ENCODE results near the gene MUC5AC.

MUC5AC gene

DNA sequence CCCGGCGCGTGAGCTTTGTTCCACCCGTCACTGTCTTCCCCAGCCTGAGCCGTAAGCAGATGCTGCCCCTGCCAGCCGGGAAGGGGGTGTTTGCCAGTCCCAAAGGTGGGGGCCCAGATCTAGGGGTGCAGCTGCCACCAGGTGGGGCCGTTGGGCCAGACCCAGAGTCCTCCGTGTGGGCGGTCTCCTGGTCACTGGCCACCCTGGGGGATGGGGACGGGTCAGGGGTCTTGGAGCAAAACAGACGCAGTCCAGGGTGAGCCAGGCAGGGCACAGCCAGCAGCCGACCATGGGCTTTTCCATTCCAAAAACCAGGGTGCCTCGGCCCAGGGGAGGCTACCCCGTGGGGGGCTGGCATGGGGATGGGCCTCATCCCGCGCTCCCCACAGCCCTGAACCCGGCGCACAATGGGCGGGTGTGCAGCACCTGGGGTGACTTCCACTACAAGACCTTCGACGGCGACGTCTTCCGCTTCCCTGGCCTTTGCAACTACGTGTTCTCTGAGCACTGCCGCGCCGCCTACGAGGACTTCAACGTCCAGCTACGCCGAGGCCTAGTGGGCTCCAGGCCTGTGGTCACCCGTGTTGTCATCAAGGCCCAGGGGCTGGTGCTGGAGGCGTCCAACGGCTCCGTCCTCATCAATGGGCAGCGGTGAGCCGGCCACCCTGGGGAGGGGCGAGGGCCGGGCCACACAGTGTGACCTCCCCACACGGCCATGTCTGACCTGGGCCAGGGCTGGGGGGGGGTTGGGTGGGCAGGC is 68.7 kb downstream of the MUC5AC start:
- no peak for DNase-seq (ENCODE audit: low spot score)

DNA sequence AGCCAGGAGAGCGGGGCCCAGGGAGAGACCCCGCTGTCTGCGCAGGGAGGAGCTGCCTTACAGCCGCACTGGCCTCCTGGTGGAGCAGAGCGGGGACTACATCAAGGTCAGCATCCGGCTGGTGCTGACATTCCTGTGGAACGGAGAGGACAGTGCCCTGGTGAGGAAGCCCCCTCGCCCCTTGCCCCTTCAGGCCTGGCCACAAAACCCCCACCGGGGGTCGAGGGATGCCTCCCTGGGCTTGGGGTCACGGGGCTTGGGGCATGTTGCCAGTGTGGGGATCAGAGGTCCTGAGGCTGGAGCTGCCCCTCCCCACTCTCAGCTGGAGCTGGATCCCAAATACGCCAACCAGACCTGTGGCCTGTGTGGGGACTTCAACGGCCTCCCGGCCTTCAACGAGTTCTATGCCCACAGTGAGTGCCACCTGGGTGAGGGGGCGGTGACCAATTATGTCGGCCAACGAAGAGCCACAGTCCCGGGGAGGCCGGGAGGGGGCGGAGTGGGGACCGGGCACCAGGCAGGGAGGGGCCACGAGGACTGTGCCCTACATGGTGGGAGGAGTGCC is 69.3 kb downstream of the MUC5AC start:
- no peak for DNase-seq (ENCODE audit: low spot score)

DNA sequence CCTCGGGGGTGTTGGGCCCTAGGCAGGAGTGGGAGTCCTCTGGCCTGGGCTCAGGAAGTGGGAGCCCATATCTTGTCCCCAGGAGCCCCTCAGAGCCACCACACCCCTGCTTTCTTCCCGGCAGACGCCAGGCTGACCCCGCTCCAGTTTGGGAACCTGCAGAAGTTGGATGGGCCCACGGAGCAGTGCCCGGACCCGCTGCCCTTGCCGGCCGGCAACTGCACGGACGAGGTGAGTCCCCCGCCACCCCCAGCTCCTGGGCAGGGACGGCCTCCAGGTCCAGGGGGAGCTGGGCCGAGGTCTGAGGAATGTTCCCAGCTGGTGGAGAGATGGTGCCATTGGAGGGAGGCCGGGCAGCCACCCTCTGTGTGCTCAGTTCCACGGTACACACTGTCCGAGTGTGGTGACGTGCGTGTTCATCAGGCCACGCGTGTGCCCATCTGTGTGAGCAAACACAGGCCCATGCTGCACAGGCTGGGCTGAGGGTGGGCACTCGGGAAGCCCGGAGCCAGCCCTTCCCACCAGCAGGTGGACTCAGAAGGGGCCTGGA is 69.9 kb downstream of the MUC5AC start:
- DNase-seq (ENCODE audit: low spot score), result no peak

GRCh38 chr11:1228101-1228821 is 70.5 kb downstream of the MUC5AC start:
- DNase-seq (ENCODE audit: low spot score), result no peak

- no peak for DNase-seq (ENCODE audit: low spot score)
Observed at GRCh38 chr11:1228921-1229451, 71.2 kb downstream of the MUC5AC start.

GRCh38 chr11:1229471-1230120 is 71.8 kb downstream of the MUC5AC start:
- no peak for DNase-seq (ENCODE audit: low spot score)

- DNase-seq (ENCODE audit: low spot score), result no peak
Observed at GRCh38 chr11:1230121-1230455, 72.3 kb downstream of the MUC5AC start.

GRCh38 chr11:1230456-1231395 is 73.0 kb downstream of the MUC5AC start:
- DNase-seq (ENCODE audit: low spot score), result no peak

GRCh38 chr11:1231396-1232020 is 73.8 kb downstream of the MUC5AC start:
- no peak for DNase-seq (ENCODE audit: low spot score)

GRCh38 chr11:1232021-1232882 is 74.5 kb downstream of the MUC5AC start:
- no peak for DNase-seq (ENCODE audit: low spot score)

- no peak for DNase-seq (ENCODE audit: low spot score)
Observed at GRCh38 chr11:1232883-1233321, 75.1 kb downstream of the MUC5AC start.

GRCh38 chr11:1233351-1234053 is 75.7 kb downstream of the MUC5AC start:
- no peak for DNase-seq (ENCODE audit: low spot score)

DNA sequence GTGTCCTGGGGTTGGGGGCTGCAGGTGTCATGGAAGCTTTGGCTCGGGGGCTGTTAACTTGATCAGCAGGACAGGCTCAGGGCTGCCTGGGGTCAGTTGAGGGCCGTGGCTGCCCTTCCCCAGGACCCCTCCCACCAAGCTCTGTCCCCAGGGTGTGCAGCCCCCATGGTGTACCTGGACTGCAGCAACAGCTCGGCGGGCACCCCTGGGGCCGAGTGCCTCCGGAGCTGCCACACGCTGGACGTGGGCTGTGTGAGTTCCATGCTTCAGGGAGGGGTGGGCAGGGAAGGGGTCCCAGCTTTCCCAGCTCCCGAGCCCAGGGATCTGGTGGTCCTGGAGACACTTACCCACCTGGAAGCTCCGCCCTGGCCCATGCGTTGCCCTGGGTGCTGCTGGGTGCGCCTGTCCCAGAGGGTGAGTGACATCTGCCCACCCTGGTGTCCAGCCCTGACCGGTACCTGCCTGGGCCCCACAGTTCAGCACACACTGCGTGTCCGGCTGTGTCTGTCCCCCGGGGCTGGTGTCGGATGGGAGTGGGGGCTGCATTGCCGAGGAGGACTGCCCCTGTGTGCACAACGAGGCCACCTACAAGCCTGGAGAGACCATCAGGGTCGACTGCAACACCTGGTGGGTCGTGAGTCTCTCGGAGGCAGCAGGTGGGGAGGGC is 76.4 kb downstream of the MUC5AC start:
- no peak for DNase-seq (ENCODE audit: low spot score)

GRCh38 chr11:1234771-1235305 is 77.1 kb downstream of the MUC5AC start:
- no peak for DNase-seq (ENCODE audit: low spot score)

DNA sequence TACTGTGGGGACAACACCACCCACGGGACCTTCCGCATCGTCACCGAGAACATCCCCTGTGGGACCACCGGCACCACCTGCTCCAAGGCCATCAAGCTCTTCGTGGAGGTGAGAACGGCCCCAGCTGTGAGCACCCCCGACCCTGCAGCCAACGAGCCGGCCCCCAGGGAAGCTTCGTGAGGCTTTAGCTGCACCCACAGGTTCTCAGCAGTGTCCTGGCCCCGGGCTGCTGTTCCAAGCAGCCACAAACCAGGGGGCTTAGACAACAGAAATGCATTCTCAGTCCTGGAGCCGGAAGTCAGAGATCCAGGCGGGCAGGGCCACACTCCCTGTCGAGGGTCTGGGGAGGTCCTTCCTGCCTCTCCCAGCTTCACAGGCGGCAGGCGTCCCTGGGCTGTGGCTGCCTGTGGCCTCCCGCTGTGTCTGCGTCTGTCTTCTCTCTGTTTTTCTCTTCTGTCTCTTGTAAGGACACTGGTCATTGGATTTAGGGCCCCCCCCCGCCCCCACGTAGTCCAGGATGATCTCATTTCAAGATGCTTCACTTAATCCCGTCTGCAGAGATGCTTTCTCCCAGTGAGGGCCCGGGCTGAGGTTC is 77.7 kb downstream of the MUC5AC start:
- no peak for DNase-seq (ENCODE audit: low spot score)

- no peak for DNase-seq (ENCODE audit: low spot score)
Observed at GRCh38 chr11:1235901-1236315, 78.2 kb downstream of the MUC5AC start.

DNA sequence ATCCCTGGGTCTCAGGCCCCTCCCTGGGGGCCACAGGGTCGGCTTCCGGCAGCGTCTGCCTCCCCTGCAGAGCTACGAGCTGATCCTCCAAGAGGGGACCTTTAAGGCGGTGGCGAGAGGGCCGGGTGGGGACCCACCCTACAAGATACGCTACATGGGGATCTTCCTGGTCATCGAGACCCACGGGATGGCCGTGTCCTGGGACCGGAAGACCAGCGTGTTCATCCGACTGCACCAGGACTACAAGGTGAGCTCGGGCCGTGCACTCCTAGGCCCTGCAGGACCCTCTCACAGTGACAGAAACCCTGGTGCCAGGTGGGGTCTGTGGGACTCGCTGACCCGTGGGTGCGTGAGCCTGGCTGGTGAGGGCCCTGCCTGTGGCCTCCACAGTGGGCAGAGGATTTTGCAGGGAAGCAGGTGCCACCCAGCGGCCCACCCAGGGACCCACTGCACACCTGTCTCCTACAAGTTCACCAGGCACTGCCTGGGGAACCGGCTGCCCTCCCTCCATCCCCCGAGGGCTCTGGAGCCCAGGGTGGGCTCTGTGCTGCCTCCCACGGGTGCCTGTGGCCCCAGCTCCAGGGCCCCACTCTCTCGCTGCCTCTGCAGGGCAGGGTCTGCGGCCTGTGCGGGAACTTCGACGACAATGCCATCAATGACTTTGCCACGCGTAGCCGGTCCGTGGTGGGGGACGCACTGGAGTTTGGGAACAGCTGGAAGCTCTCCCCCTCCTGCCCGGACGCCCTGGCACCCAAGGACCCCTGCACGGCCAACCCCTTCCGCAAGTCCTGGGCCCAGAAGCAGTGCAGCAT is 78.8 kb downstream of the MUC5AC start:
- no peak for DNase-seq (ENCODE audit: low spot score)

Measured in cerebellar cortex (tissue), 1 donor.